ENCODE measurements around the gene TRIM14.
A peak's percentile ranks its signal among the peaks of the same experiment; 100 is the strongest.
"Not testable (repeated sequence)": the region's sequence is repeated elsewhere in the genome, so short reads cannot be mapped to it uniquely, and the experiment has no call there.

Gene TRIM14

GRCh38 chr9:98108531-98109031 lies 10.4 kb downstream of the TRIM14 start:
- no peak for DNase-seq (ENCODE audit: low read depth in 2 of 2)

GRCh38 chr9:98107926-98108325 lies 11.1 kb downstream of the TRIM14 start:
- DNase-seq (ENCODE audit: low read depth in 2 of 2): no peak

GRCh38 chr9:98105006-98105405 lies 14.0 kb downstream of the TRIM14 start:
- no peak for DNase-seq (ENCODE audit: low read depth in 2 of 2)

GRCh38 chr9:98104445-98104881 lies 14.6 kb downstream of the TRIM14 start:
- no peak for DNase-seq (ENCODE audit: low read depth in 2 of 2)

- DNase-seq (ENCODE audit: low read depth in 2 of 2): no peak
These were observed 17.2 kb downstream of the TRIM14 start for GRCh38 chr9:98101868-98102273.

GRCh38 chr9:98101416-98101815 lies 17.6 kb downstream of the TRIM14 start:
- DNase-seq (ENCODE audit: low read depth in 2 of 2): no peak

GRCh38 chr9:98100456-98100855 lies 18.6 kb downstream of the TRIM14 start:
- no peak for DNase-seq (ENCODE audit: low read depth in 2 of 2)

GRCh38 chr9:98099898-98100297 lies 19.1 kb downstream of the TRIM14 start:
- DNase-seq (ENCODE audit: low read depth in 2 of 2): no peak

GRCh38 chr9:98099346-98099745 lies 19.7 kb downstream of the TRIM14 start:
- no peak for DNase-seq (ENCODE audit: low read depth in 2 of 2)

GRCh38 chr9:98097836-98098235 lies 21.2 kb downstream of the TRIM14 start:
- DNase-seq (ENCODE audit: low read depth in 2 of 2): no peak

GRCh38 chr9:98096091-98096490 lies 22.9 kb downstream of the TRIM14 start:
- DNase-seq (ENCODE audit: low read depth in 2 of 2): no peak

GRCh38 chr9:98095401-98095800 lies 23.6 kb downstream of the TRIM14 start:
- DNase-seq (ENCODE audit: low read depth in 2 of 2): no peak

- DNase-seq (ENCODE audit: low read depth in 2 of 2): no peak
These were observed 24.2 kb downstream of the TRIM14 start for GRCh38 chr9:98094851-98095250.

- no peak for DNase-seq (ENCODE audit: low read depth in 2 of 2)
These were observed 24.7 kb downstream of the TRIM14 start for GRCh38 chr9:98094316-98094715.

GRCh38 chr9:98092613-98092931 lies 26.4 kb downstream of the TRIM14 start:
- DNase-seq (ENCODE audit: low read depth in 2 of 2): no peak

- DNase-seq (ENCODE audit: low read depth in 2 of 2): no peak
These were observed 27.0 kb downstream of the TRIM14 start for GRCh38 chr9:98091735-98092612.

- not testable (repeated sequence) for DNase-seq (ENCODE audit: low read depth in 2 of 2)
These were observed 28.3 kb downstream of the TRIM14 start for GRCh38 chr9:98090674-98091073.

GRCh38 chr9:98087420-98088354 lies 31.3 kb downstream of the TRIM14 start:
- DNase-seq (ENCODE audit: low read depth in 2 of 2): peak in 1 of 2 experiments; percentile 19

GRCh38 chr9:98086461-98086860 lies 32.6 kb downstream of the TRIM14 start:
- no peak for DNase-seq (ENCODE audit: low read depth in 2 of 2)

- no peak for DNase-seq (ENCODE audit: low read depth in 2 of 2)
These were observed 33.1 kb downstream of the TRIM14 start for GRCh38 chr9:98085944-98086343.

GRCh38 chr9:98085058-98085457 lies 34.0 kb downstream of the TRIM14 start:
- DNase-seq (ENCODE audit: low read depth in 2 of 2): no peak

GRCh38 chr9:98084396-98084795 lies 34.6 kb downstream of the TRIM14 start:
- DNase-seq (ENCODE audit: low read depth in 2 of 2): no peak

Data from fibroblast of skin of left quadriceps (primary cell).